Eye (tissue), 1 donor: Measurements from ENCODE around the gene UPF2.
A peak's percentile ranks its signal among the peaks of the same experiment; 100 is the strongest.

Experiments
- DNase-seq: peaks from one replicate; pipeline ENCODE4 v3.0.0-alpha.2; 2015

Gene UPF2

GRCh38 chr10:11881030-11881476 is 161.6 kb downstream of the UPF2 start:
- DNase-seq: peak; percentile 28

DNA sequence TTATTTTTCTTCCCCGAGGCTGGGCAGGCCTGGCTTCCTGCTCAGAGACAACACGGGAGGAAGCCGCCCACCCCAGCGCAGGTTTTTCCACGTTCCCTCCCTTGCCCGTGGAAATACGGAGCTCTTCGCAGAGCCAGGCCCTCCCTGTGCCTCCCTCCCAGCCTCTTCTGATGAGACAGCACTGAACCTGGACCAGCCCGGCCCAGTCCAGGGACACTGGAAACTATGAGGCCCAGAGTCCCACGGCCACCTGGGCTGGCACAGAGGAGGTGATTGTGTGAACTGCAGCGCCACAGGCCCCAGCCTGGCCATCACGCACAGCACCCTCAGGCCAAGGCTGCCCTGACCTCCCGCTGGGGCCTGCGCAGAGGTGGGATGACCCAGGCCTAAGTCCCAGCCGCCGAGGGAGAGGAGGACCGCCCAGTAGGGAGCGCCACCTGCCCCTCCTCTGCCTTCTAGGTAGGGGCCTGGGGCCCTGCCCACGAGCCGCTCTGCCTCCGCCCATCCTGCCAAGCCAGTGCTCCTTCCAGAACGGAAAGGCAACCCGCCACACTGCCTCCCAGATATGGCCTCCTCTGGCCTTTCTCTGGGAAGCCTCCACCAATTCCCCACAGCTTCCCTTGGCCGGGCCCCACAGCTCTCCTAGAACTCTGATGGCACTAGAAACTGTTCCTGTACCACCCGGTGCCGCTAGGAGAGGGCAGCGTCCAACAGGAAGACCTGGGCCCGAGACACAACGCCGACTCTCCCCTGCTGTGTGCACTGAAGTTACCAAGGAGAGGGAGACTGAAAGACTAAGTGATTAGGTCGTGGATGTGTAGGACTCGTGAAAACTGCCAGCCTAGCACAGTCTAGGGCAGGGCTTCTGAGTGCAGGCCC is 162.2 kb downstream of the UPF2 start:
- DNase-seq: no peak

DNA sequence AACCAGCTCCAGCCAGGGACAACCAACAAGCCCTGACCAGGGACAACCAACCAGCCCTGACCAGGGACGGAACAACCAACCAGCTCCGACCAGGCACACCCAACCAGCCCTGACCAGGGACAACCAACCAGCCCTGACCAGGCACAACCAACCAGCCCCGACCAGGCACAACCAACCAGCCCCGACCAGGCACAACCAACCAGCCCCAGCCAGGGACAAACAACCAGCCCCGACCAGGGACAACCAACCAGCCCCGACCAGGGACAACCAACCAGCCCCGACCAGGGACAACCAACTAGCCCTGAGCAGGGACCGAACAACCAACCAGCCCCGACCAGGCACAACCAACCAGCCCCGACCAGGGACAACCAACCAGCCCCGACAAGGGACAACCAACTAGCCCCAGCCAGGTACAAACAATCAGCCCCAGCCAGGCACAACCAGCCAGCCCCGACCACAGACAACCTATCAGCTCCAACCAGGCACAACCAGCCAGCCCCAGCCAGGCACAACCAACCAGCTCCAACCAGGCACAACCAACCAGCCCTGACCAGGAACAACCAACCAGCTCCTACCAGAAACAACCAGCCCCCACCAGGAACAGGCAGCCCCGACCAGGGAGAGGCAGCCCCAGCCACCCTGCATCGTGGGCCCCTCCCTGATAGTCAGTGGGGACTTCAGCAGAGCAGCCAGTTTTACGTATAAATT is 163.1 kb downstream of the UPF2 start:
- no peak for DNase-seq

DNA sequence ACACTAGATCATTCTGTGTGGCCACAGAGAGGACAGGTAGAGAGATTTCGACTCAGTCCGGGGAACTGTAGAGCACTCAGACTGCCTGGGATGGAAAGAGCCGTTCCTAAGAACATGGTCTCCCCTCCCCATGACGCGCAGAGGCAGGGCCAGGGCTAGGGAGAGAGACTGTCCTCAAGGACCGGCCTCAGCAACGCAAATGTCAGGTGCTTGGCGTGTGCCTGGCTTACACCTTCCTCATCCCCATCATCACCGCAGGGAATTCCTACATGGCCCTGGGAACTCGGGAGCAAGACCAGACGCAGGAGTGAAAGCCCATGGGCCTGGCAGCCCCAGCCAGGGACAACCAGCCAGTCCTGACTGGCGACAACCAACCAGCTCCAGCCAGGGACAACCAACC is 163.8 kb downstream of the UPF2 start:
- DNase-seq: no peak

GRCh38 chr10:11877591-11877905 is 165.1 kb downstream of the UPF2 start:
- DNase-seq: no peak

GRCh38 chr10:11876805-11877590 is 165.6 kb downstream of the UPF2 start:
- DNase-seq: no peak

DNA sequence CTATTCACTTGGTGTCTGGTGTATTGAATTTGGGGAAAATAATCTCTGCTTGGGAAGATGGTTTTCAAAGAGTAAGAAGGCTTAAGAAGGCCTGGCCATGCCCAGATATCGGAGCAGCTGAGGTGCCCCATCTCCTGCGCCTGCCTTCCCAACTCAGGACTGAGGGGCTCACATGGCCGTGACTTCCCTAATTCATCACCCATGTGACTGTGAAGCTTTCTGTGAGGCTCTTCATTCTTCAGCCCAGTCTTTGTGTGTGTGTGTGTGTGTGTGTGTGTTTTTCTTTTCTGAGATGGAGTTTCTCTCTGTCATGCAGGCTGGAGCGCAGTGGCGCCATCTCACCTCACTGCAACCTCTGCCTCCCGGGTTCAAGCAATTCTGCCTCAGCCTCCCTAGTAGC is 166.3 kb downstream of the UPF2 start:
- DNase-seq: no peak

- DNase-seq: peak; percentile 83
Observed at GRCh38 chr10:11875494-11876281, 166.9 kb downstream of the UPF2 start.

GRCh38 chr10:11874568-11875493 is 167.8 kb downstream of the UPF2 start:
- DNase-seq: peak; percentile 94

GRCh38 chr10:11871466-11871865 is 171.1 kb downstream of the UPF2 start:
- no peak for DNase-seq

DNA sequence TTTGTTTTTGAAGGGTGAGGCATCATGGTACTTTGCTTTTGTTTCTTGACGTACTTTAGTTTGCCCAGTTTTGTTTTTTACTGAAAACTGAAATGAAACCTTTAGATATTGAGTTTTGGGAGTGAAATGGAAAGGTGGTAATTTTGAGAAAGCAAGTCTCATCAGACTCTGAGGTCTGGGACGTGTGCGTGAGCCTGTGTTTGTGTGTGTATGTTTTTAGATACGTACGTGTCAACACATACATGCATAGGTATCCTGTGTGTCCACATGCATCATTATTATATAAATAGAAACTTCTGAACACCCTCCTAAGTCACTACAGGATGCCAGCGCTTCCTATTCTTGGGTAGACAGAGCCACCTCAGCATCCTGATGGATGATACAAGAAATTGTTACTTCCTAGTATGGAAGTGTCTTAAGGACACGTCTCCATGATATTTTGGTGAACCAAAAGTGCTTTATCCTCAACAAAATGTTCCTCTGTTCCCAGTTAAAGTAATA is 171.7 kb downstream of the UPF2 start:
- DNase-seq: no peak

DNA sequence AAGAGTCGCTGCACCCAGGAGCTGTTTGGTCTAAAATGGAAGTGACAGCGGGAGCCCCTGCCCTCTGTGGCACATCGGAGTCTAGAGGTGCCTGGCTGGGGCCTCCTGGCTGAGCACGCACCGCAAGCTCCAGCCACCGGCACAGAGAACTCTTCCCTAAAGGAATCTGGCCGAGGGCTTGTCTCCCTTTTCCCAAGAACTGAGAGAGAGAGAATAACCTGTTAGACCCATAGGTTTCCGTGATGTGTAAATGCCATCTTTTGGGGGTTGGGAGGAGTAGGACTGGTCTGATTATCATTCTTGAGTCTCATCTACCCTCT is 172.2 kb downstream of the UPF2 start:
- DNase-seq: no peak
